Epithelial cell of esophagus (primary cell): Measurements from ENCODE around the gene LYPD6B.

ENCODE experiments used
- DNase-seq: peaks from one replicate; pipeline ENCODE4 v3.0.0; 2010; ENCODE audit warnings: low read depth
- H3K4me3 ChIP-seq: 2 replicates; pipeline ENCODE4 v1.5.1; 2011; ENCODE audit warnings: mild to moderate bottlenecking, low read length, control low read depth
- TF ChIP-seq, protein P1 (sequence below): IDR thresholded peaks from 2 replicates; pipeline ENCODE4 v1.5.1; 2011; ENCODE audit warnings: low read depth, mild to moderate bottlenecking, low read length, control low read depth, inconsistent platforms; ENCODE audit not compliant: insufficient read depth; ENCODE audit errors: missing control alignments

Gene LYPD6B

DNA sequence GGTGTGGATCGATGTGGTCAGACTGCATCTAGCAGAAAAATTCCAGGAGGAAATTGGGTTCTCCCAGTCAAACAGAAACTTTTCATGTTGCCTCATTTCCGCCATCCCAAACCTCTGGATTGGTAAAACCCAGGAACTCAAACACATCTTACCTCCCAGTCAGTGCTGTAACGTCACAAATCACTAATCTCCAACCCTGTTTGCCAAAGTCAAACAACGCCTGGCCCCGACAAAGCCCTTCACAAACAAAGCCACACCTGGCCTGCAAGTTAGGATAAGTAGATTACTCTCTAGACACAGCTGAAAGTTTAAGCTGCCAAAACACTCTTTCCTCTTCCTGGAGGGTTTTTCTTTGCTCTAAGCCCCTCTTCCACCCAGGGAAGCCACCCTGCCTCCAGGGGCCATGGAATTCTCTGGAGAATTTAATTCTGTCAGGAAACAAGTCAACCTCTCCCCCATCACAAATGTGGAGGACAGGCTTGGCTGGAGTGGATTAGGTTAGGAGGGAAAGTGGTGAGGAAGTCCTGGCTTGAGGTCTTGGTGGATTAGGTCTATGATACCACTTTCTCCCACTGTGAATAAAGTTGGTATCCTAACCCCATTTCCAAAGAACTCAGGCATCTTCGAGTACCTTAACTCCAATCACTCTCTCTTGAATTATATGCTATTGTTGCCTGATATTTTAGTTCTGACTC, 86.7 kb downstream of the LYPD6B start:
- TF ChIP-seq, protein P1, sequence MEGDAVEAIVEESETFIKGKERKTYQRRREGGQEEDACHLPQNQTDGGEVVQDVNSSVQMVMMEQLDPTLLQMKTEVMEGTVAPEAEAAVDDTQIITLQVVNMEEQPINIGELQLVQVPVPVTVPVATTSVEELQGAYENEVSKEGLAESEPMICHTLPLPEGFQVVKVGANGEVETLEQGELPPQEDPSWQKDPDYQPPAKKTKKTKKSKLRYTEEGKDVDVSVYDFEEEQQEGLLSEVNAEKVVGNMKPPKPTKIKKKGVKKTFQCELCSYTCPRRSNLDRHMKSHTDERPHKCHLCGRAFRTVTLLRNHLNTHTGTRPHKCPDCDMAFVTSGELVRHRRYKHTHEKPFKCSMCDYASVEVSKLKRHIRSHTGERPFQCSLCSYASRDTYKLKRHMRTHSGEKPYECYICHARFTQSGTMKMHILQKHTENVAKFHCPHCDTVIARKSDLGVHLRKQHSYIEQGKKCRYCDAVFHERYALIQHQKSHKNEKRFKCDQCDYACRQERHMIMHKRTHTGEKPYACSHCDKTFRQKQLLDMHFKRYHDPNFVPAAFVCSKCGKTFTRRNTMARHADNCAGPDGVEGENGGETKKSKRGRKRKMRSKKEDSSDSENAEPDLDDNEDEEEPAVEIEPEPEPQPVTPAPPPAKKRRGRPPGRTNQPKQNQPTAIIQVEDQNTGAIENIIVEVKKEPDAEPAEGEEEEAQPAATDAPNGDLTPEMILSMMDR, result no peak
- peak; percentile 25 for DNase-seq
- no peak overlapping the region for H3K4me3 ChIP-seq

DNA sequence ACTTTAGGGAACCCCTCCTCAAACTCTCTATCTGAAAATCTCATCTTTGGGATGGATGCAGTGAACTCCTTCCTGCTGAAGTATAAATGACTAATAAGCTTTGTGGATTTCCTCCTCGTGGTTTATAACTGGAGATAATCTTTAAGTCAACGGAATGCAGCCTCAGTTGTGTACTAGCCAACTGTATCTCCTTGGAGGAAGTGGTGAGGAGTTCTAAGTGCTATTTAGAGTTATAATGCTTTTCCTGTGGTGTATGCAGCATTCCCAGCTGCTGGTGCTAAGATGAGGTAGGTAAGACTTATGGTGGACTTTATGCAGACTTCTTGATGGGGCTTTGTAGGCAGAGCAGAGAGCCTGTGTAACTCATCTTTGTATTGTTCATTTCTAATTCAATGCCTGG, 90.9 kb downstream of the LYPD6B start:
- DNase-seq, result no peak
- no peak overlapping the region for H3K4me3 ChIP-seq
- TF ChIP-seq, protein P1, result no peak

DNA sequence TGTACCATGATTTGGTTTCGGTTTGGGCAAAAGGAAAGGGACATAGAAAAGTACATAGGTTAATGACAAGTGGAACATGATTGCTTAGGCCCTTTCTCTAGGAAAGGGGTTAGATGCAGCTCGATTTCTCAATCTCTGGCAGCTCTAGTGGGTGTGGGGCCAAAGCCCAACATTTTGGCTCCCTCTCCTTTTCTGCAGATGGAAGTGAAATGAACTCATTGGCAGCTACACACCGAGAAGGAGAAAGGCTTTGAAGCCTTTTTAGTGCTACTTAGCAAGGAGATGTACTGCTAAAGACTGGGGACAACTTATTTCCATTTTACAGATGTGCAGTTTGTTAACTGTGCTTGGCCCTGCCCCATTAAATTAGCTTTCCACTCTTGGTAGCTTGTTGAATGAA, 93.8 kb downstream of the LYPD6B start:
- H3K4me3 ChIP-seq, result no peak overlapping the region
- TF ChIP-seq, protein P1, result no peak
- DNase-seq, result no peak

DNA sequence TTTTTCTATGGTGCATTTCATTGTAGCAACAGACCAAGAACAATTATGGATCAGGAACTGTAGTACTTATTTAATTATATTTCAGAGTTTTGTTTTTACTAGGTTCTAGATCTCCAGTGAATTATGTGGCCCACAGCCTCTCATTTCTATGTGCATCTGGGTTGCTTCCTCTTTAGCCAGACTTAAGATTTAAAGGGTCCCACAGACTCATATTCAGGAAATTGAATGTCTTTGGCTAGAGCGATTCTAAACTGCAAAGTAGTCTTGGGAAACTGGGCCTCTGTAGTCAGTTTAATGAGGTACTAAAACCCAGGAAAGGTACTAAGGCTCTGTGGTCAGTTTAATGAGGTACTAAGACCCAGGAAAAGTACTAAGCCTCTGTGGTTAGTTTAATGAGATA, 94.4 kb downstream of the LYPD6B start:
- no peak for DNase-seq
- H3K4me3 ChIP-seq, result no peak overlapping the region
- TF ChIP-seq, protein P1, result no peak

DNA sequence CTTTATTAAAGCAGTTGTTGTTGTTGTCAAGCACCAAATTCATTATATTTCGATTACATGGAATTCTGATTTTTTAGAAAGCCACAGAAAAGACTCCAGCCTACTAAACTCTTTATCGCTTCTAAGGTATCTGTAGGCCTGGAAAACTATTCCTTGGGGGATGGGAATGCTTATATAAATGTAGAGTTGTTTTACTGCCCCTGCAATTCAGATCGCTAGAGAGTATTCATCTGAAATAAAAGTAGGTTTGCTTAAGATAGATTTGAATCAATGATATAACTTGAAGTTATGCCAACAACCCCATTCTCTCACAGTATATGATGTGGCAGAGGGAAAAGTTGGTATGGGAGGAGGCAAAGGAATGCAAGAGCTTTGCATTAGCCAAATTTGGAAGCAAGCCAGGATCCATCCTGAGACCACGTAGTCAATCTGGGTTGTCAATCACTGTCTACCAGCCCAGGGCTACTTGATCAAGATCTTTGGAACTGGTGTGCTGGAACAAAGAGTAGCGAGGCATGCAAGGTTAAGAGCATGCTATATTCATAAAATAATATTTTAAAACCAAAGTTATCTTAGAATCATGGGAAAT, 95.9 kb downstream of the LYPD6B start:
- no peak overlapping the region for H3K4me3 ChIP-seq
- TF ChIP-seq, protein P1, result no peak
- no peak for DNase-seq

DNA sequence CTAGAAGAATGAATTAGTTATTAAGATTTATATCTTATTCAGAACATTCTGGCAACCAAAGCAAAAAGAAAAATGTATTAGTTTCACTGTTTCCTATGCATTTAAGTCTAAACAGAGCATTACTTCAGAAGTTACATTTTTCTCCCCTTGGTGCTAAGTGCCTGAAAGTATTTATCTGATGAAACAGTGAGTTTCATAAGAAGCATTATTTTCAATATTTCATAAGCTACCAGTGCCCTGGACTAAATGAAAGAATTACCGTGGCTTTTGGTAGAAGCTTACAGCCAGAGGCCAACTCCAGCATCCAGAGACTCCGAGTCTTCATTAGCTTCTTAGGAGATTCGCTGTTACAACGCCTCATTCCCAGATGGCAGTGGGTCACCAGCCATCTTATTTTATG, 97.6 kb downstream of the LYPD6B start:
- no peak for DNase-seq
- H3K4me3 ChIP-seq, result no peak overlapping the region
- TF ChIP-seq, protein P1, result no peak

DNA sequence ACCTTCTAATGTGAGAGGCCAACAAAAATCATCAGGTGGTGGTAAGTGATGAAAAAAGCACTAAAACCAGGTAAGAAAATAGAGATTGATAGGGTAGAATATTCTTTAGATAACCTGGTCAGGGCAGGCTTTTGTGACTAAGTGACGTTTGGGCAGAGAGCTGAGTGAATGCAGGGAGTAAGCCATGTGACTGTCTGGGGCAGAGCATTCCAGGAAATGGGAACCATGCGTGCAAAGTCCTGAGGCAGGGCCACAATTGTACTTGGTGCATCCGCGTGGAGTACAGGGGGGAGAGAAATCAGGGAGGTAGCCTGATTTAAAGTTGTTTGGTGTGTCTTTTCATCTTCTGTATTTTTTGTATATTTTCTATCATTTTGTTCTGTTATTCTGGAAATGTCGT, 102.5 kb downstream of the LYPD6B start:
- TF ChIP-seq, protein P1, result no peak
- DNase-seq, result no peak

More for the DNA sequence above, 102.5 kb downstream of the LYPD6B start:
- no peak overlapping the region for H3K4me3 ChIP-seq
